Prostate gland (tissue), 2 donors: ENCODE results near the gene SHQ1. TPM values are rescaled to one million over a fixed set of nuclear protein-coding genes. Genes with fewer than 3 reads are reported as not detected.

Experiments used
- DNase-seq: peaks from one replicate; pipeline ENCODE4 v3.0.0-alpha.2; 2019; ENCODE audit warnings: low spot score
- H3K27ac ChIP-seq, 2 donors: fragments of 200-600 bp; sonication (generic); 2 replicates each; pipeline ENCODE4 v1.5.1; 2017 to 2019
- H3K27me3 ChIP-seq: fragments of 200-600 bp; sonication (generic); replicated peaks from 2 replicates; pipeline ENCODE4 v1.5.1; 2019; ENCODE audit not compliant: insufficient read depth
- H3K36me3 ChIP-seq, 2 donors: fragments of 200-600 bp; sonication (generic); 1 replicate in 1 of 2; 2 replicates in 1 of 2; pipeline versions ENCODE4 v1.5.1 to v1.8.1; 2017 to 2019
- H3K4me1 ChIP-seq: fragments of 200-600 bp; sonication (generic); replicated peaks from 2 replicates; pipeline ENCODE4 v1.5.1; 2019
- H3K4me3 ChIP-seq, 2 donors: fragments of 200-600 bp; sonication (generic); 2 replicates each; pipeline ENCODE4 v1.5.1; 2017 to 2019
- H3K9me3 ChIP-seq: fragments of 200-600 bp; sonication (generic); 2 replicates; pipeline ENCODE4 v1.5.1; 2017
- CTCF ChIP-seq, 4 experiments: fragments of 200-600 bp in 2 of 4; fragments of 450-650 bp in 2 of 4; sonication (generic) in 2 of 4; IDR thresholded peaks; 1 replicate in 3 of 4; 2 replicates in 1 of 4; pipeline ENCODE4 v1.5.1; 2016 to 2019; ENCODE audit warnings: antibody characterized with exemption in 4 of 4, mild to moderate bottlenecking in 2 of 4, moderate library complexity in 2 of 4
- POLR2A ChIP-seq: fragments of 450-650 bp; IDR thresholded peaks from one replicate; pipeline ENCODE4 v1.6.1; 2016; ENCODE audit warnings: antibody characterized with exemption, mild to moderate bottlenecking
- POLR2AphosphoS5 ChIP-seq: sonication (generic); formaldehyde crosslinking; IDR thresholded peaks from one replicate; pipeline ENCODE4 v1.6.1; 2017; ENCODE audit warnings: antibody characterized with exemption
- WGBS: methylation state at CpG from one replicate; pipeline ENCODE4 v1.1.5; 2018; 5-methylcytosine and 5-hydroxymethylcytosine counted together
- intact Hi-C: fragments of 100-400 bp; cut with DNase I; formaldehyde crosslinking; loops from one replicate; pipeline ENCODE4 v1.14.2; 2022
- total RNA-seq, 2 donors: library from RNA; depleted of rRNA; stranded (reverse); fragments of >200 nt; gene quantifications; one replicate each; pipeline ENCODE4 v1.1.0, GENCODE V29; 2016

SHQ1 gene
- 10 to 100 TPM; 12.9 to 31.9 TPM for total RNA-seq

GRCh38 chr3:72847751-72848702 is at the start of gene SHQ1:
Gene SHQ1, minus strand, starts transcription at chr3:72848445. Its CDS starts 105 bp downstream, at chr3:72848340.
- TF ChIP-seq POLR2AphosphoS5 = peak; percentile 93
- TF ChIP-seq CTCF (IDR thresholded peaks at IDR 0.05) = no peak
- peak; percentile 38 for TF ChIP-seq POLR2A

GRCh38 chr3:72897758-72898007 is 49.4 kb upstream of the SHQ1 start:
- no peaks in the 10 kb centered on the region for H3K9me3 ChIP-seq
- TF ChIP-seq CTCF (IDR thresholded peaks at IDR 0.05) (no peak), POLR2A (no peak), POLR2AphosphoS5 (no peak)
- H3K4me1 ChIP-seq = no peaks in the 10 kb centered on the region
- no peak overlapping the region for H3K4me3 ChIP-seq
- intact Hi-C loops = no loop called here
- no peak overlapping the region for H3K27ac ChIP-seq
- H3K27me3 ChIP-seq = no peaks in the 10 kb centered on the region
- H3K36me3 ChIP-seq = no peaks in the 10 kb centered on the region
- DNase-seq = no peak

More at GRCh38 chr3:72847751-72848702, at the start of gene SHQ1:
- H3K36me3 ChIP-seq = no peaks in the 10 kb centered on the region
- peak within 1 kb of the TSS; percentile 67 to 70 for H3K27ac ChIP-seq
- H3K27me3 ChIP-seq = no peaks in the 10 kb centered on the region
- no peaks in the 10 kb centered on the region for H3K9me3 ChIP-seq
- H3K4me3 ChIP-seq = peak within 1 kb of the TSS; percentile 72 to 77
- DNase-seq = peak; percentile 94
- intact Hi-C loops = loop anchor here (5.0 kb wide), 3 partner anchors 39 to 149 kb away; partner anchors contain the start of genes GXYLT2 and PPP4R2
- WGBS = under 1% methylated on average over 54 of the region's 86 CpGs
- peaks cover 2% of the 10 kb centered on the region for H3K4me1 ChIP-seq

GRCh38 chr3:72896996-72897757 is 48.9 kb upstream of the SHQ1 start:
- intact Hi-C loops = no loop called here
- H3K27me3 ChIP-seq = no peaks in the 10 kb centered on the region
- H3K27ac ChIP-seq = no peak overlapping the region
- TF ChIP-seq CTCF (IDR thresholded peaks at IDR 0.05) = no peak
- peak; percentile 7 for TF ChIP-seq POLR2AphosphoS5
- no peak for TF ChIP-seq POLR2A
- no peak overlapping the region for H3K4me3 ChIP-seq
- no peaks in the 10 kb centered on the region for H3K9me3 ChIP-seq
- no peaks in the 10 kb centered on the region for H3K36me3 ChIP-seq
- WGBS = 41% methylated on average over 4 of the region's 4 CpGs
- no peak for DNase-seq
- H3K4me1 ChIP-seq = no peaks in the 10 kb centered on the region

GRCh38 chr3:72894976-72895552 is 46.8 kb upstream of the SHQ1 start:
- no peaks in the 10 kb centered on the region for H3K9me3 ChIP-seq
- H3K4me3 ChIP-seq = no peak overlapping the region
- DNase-seq = no peak
- H3K27me3 ChIP-seq = no peaks in the 10 kb centered on the region
- no peaks in the 10 kb centered on the region for H3K4me1 ChIP-seq
- H3K27ac ChIP-seq = no peak overlapping the region
- no peaks in the 10 kb centered on the region for H3K36me3 ChIP-seq
- no peak for TF ChIP-seq CTCF (IDR thresholded peaks at IDR 0.05)
- intact Hi-C loops = no loop called here
- 86% methylated on average over 5 of the region's 5 CpGs for WGBS
